ENCODE data around the gene SLC9A3.

GRCh38 chr5:462051-462481 is 62.2 kb downstream of the SLC9A3 start:
- TF ChIP-seq POLR2A (IDR thresholded peaks at IDR 0.05; ENCODE audit: low read depth, low read length), result no peak
- TF ChIP-seq SPI1 (IDR thresholded peaks at IDR 0.05; ENCODE audit: low read depth, low read length), result no peak
